Stimulated activated CD4-positive, alpha-beta T cell treated with anti-CD3 and anti-CD28 coated beads, Interleukin-1b, Interleukin-23, amount 100 ng/mL, for 4 hours (primary cell): Measurements from ENCODE around the gene HTRA1.

Experiments used
- DNase-seq, 2 donors: peaks; one replicate each; pipeline ENCODE4 v3.0.0-alpha.2; 2020; ENCODE audit warnings: low read depth in 2 of 2

The HTRA1 gene

DNA sequence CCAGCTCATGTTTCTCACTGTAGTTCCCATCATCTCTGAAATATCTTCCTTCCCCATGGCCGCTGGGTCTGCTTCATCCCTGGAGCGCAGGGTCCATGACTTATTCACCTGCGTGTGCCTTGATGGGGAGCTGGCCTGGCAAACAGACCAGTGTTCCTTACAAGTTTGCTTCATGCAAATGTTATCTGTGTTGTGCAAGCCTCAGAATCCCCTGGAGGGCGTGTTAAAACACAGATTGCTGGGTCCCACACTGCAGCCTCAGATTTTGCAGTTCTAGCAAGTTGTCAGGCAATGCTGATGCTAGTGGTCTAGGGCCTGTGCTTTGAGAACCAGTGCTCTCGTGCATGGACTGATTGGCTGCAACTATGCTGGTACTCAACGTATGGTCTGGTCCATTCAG, 92.0 kb downstream of the HTRA1 start:
- DNase-seq: no peak

DNA sequence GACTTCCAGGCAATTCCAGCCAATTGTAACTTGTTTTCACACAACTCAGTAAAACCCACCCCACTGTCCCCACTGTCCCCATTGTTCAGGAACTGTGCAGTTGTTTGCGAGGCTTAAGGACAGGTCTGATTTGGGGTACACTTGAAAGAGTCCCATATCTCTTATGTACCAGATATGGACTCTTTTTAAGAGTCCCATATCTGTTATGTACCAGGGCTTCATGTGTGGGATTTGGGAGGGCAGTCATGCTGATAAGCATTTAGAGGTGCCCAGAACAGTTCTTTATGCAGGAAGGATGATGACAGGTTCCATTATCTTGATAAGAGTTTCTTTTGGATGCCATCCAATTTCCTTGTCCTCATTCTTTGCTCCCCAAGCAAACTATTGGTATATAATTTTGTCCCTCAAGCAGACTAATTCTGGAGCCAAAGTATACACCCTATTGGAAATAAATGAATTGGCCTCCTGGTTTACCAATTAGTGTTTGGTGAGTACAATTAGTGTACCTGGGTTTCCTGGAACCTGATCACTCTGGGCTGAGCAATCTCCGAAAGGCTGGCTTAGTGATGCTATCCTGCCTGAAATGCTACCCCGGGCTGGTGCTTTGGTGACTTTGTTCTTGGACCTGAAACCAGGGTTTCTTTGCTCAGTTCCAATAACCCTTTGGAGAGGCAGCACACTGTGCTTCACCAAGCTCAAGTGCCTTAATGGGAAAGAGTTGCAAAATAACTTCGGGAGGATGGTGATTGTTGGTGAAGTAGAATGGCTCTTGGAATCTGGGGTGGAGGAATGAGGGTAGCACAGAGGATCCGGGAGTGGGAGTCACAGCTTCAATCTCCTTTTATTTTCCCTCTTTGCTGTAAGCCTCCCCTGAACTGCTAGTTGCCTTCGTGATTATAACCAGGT, 93.0 kb downstream of the HTRA1 start:
- DNase-seq: no peak

DNA sequence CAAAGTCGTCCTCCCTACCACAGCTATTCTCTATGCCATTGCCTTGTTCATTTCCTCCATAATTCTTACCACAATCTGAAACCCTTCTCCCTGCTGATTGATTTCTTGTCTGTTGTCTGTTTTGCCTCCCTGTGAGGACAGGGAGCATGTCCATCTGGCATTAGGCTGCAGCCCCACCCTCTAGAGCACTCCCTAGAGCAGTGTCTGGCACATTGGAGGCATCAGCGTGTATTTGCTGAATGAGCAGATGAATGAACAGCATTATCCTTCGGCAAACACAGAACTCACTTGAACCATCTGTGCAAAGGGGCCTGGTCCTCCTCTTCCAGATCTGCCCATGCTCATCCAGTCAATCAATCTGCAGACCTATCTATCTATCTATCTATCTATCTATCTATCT, 94.1 kb downstream of the HTRA1 start:
- no peak for DNase-seq

DNA sequence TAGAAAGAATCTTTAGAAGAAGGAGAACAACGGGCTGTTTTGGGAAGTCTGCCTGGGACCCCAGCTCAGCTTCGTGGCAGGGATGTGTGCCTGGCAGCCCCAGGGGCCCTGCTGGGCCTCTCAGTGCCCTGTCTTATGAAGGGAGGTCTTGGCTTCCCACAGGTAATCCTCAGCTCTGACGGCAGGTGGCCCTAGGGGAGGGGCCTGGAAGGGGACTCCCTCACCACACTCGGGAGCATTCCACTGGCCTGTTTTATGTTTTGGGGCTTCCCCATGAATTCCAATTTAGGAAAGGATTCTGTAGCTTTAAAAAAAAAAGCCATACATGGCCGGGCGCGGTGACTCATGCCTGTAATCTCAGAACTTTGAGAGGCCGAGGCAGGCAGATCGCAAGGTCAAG, 96.2 kb downstream of the HTRA1 start:
- DNase-seq: no peak

DNA sequence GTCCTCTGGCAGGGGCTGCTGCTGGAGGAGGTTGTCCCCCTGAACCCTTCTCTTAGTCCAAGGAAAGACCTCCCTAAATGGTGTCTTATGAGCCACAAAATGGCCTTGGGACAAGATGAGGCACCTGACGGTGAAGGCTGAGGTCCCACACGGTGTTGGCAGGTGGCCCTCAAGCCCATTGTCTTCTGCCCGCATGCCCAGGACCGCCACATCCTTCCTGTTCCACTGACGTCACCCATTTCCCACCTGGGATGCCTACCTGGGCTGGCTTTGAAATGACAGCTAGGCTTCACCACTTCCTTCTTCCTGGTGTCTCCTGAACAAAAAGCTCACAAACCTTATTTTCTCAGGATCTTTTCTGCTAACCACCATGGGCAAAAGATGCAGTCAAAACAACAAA, 97.1 kb downstream of the HTRA1 start:
- no peak for DNase-seq

DNA sequence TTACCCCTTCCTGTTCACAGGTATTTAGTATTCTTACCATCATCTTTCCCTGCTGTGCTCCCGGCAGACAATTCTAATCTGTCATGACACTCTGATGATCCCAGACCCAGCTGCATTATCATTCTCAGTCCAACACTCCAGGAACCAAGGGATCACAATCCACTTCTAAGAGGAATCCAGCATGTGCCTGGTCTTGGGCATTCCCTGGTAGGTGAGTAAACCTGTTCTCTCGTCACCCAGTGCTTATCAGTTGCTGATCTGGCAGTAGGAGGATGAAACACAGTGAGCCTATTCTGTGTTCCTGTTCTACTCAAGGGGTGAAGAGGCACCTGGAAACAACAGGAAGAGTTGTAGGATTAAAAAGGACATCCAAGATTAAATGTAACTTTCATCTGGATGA, 97.9 kb downstream of the HTRA1 start:
- DNase-seq: no peak

DNA sequence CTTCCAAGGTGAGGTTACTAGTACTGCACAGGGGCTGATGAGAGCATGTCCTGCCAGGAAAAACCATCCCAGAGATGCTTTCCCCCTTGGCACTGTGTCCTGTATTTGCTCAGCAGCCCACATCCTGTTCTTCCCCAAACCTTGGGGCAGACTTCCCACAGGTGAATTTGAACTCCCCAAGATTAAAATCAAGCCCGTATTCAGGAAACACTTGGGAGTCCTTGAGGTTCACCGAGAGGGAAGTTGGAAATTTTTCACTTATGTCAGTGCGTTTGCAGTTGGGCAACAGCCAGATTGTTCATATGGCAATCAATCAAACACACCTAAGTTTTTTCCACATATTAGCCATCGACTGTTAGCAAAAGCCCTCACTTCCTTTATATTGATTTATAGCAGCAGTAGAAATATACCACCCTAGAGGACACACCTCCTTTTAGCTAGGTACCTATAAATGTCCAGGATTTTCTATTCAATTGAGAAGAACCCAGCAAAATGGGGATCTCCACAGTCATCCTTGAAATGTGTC, 99.0 kb downstream of the HTRA1 start, which contains the start of gene DMBT1:
DMBT1 (plus strand) TSS at position 476 of the 526 bp plus-strand sequence; CDS start at position 493, 17 bp downstream.
- no peak for DNase-seq

DNA sequence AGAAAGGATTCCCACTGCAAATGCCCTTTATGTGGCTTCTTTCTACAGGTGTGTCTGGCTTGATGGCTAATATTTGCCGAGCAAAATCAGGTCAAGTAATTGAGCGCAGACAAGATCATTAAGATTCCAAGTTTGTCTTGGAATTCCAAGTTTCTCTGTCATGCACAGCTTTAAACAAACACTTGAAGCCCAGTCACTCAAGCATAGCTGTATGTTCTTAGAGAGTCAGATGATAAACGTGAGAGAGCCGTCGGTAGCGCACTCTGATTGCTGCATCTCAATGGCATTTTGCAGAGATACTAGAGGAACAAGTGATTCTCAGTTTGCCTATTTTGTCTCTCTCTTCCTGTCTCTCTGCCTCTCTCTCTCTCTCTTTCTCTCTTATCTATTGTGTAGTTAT, 99.9 kb downstream of the HTRA1 start:
- no peak for DNase-seq

DNA sequence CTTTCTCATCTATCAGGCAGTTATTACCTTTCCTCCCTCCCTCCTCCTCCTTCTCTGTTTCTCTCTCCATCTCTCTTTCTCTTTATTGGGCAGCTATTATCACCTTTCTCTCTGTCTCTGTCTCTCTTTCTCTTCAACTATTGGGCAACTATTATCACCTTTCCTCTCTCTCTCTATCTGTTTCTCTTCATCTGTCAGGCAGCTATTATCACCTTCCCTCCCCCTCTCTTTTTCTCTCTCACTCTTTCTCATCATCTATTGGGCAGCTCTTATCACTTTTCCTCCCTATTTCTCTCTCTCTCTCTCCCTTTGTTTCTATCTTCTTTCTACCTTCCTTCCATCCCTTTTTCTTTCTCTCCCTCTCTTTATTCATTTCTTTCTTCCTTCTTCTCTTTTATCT, 100.4 kb downstream of the HTRA1 start:
- no peak for DNase-seq
